H9 (cell line): ENCODE results near the gene BRD3OS. TPM values are rescaled to one million over a fixed set of nuclear protein-coding genes. Genes with fewer than 3 reads are reported as not detected.

ENCODE experiments used
- DNase-seq: peaks from one replicate; pipeline ENCODE4 v3.0.0-alpha.2; 2017
- H2AFZ ChIP-seq: one replicate; pipeline ENCODE4 v1.6.1; 2013; ENCODE audit warnings: mild to moderate bottlenecking, low read length, control low read depth, moderate library complexity
- H2AK5ac ChIP-seq: 2 replicates; pipeline ENCODE4 v1.6.1; 2013; ENCODE audit warnings: low read length, control low read depth, mixed read lengths; ENCODE audit not compliant: insufficient read length
- H2BK120ac ChIP-seq: one replicate; pipeline ENCODE4 v1.6.1; 2013; ENCODE audit warnings: low read depth, mild to moderate bottlenecking, low read length, control low read depth, inconsistent platforms; ENCODE audit not compliant: poor library complexity, severe bottlenecking
- H2BK12ac ChIP-seq: 2 replicates; pipeline ENCODE4 v1.6.1; 2013; ENCODE audit warnings: low read length, control low read depth, mixed read lengths, low read depth; ENCODE audit not compliant: insufficient read length
- H2BK15ac ChIP-seq: 2 replicates; pipeline ENCODE4 v1.6.1; 2013; ENCODE audit warnings: low read depth, low read length, control low read depth
- H2BK20ac ChIP-seq: one replicate; pipeline ENCODE4 v1.6.1; 2013; ENCODE audit warnings: low read depth, mild to moderate bottlenecking, low read length, control low read depth, inconsistent platforms; ENCODE audit not compliant: poor library complexity, severe bottlenecking
- H2BK5ac ChIP-seq: 2 replicates; pipeline ENCODE4 v1.6.1; 2013; ENCODE audit warnings: low read length, control low read depth, mixed read lengths; ENCODE audit not compliant: insufficient read length
- H3K14ac ChIP-seq: 2 replicates; pipeline ENCODE4 v1.6.1; 2013; ENCODE audit warnings: low read length, control low read depth; ENCODE audit not compliant: insufficient read depth
- H3K18ac ChIP-seq: 2 replicates; pipeline ENCODE4 v1.6.1; 2013; ENCODE audit warnings: low read depth, mild to moderate bottlenecking, mixed read lengths, low read length, control low read depth; ENCODE audit not compliant: insufficient read length
- H3K23ac ChIP-seq: 2 replicates; pipeline ENCODE4 v1.6.1; 2013; ENCODE audit warnings: low read length, control low read depth, mixed read lengths, low read depth; ENCODE audit not compliant: insufficient read length
- H3K23me2 ChIP-seq: 2 replicates; pipeline ENCODE4 v1.6.1; 2013; ENCODE audit warnings: low read depth, mild to moderate bottlenecking, mixed read lengths, low read length, control low read depth; ENCODE audit not compliant: insufficient read length, poor library complexity, severe bottlenecking
- H3K27ac ChIP-seq: 2 replicates; pipeline ENCODE4 v1.5.1; 2013; ENCODE audit warnings: low read length, control low read depth, mixed read lengths, low read depth; ENCODE audit not compliant: insufficient read length
- H3K27me3 ChIP-seq: 2 replicates; pipeline ENCODE4 v1.6.1; 2013; ENCODE audit warnings: low read length, control low read depth, inconsistent platforms; ENCODE audit not compliant: insufficient read depth
- H3K4ac ChIP-seq: 2 replicates; pipeline ENCODE4 v1.6.1; 2013; ENCODE audit warnings: low read depth, mild to moderate bottlenecking, control low read depth, inconsistent platforms, low read length, moderate library complexity
- H3K4me1 ChIP-seq: 2 replicates; pipeline ENCODE4 v1.6.1; 2013; ENCODE audit warnings: low read length, control low read depth, inconsistent platforms; ENCODE audit not compliant: insufficient read depth
- H3K4me2 ChIP-seq: 2 replicates; pipeline ENCODE4 v1.6.1; 2013; ENCODE audit warnings: low read length, control low read depth, mixed read lengths; ENCODE audit not compliant: insufficient read length, insufficient read depth
- H3K56ac ChIP-seq: 2 replicates; pipeline ENCODE4 v1.6.1; 2013; ENCODE audit warnings: low read depth, mild to moderate bottlenecking, mixed read lengths, low read length, control low read depth; ENCODE audit not compliant: insufficient read length
- H3K79me1 ChIP-seq: 2 replicates; pipeline ENCODE4 v1.6.1; 2013; ENCODE audit warnings: low read depth, mild to moderate bottlenecking, moderate library complexity, low read length, control low read depth, inconsistent platforms; ENCODE audit not compliant: insufficient read depth, poor library complexity, severe bottlenecking
- H3K79me2 ChIP-seq: 2 replicates; pipeline ENCODE4 v1.6.1; 2013; ENCODE audit warnings: low read length, control low read depth, inconsistent platforms; ENCODE audit not compliant: insufficient read depth
- H3K9ac ChIP-seq: 2 replicates; pipeline ENCODE4 v1.6.1; 2013; ENCODE audit warnings: low read length, control low read depth, mixed read lengths; ENCODE audit not compliant: insufficient read length; ENCODE audit errors: extremely low read depth
- H3K9me3 ChIP-seq: one replicate; pipeline ENCODE4 v1.6.1; 2013; ENCODE audit warnings: low read depth, low read length, inconsistent platforms; ENCODE audit not compliant: control insufficient read depth
- H3T11ph ChIP-seq: one replicate; pipeline ENCODE4 v1.6.1; 2013; ENCODE audit warnings: mild to moderate bottlenecking, low read length, control low read depth, inconsistent platforms
- H4K20me1 ChIP-seq: one replicate; pipeline ENCODE4 v1.6.1; 2013; ENCODE audit not compliant: control insufficient read depth, insufficient read length, insufficient read depth
- H4K5ac ChIP-seq: 2 replicates; pipeline ENCODE4 v1.6.1; 2013; ENCODE audit warnings: low read depth, mild to moderate bottlenecking, mixed read lengths, low read length, control low read depth; ENCODE audit not compliant: insufficient read length
- H4K8ac ChIP-seq: replicated peaks from 2 replicates; pipeline ENCODE4 v1.6.1; 2013; ENCODE audit warnings: low read length, control low read depth, mixed read lengths, low read depth; ENCODE audit not compliant: insufficient read length
- H4K91ac ChIP-seq: 2 replicates; pipeline ENCODE4 v1.6.1; 2013; ENCODE audit warnings: low read depth, mild to moderate bottlenecking, moderate library complexity, mixed read lengths, low read length, control low read depth; ENCODE audit not compliant: insufficient read length
- H3K27ac Mint-ChIP-seq, 3 experiments: 2 replicates in 2 of 3; 3 replicates in 1 of 3; pipeline ENCODE4 v1.8.0; 2020 to 2021; ENCODE audit warnings: mixed read lengths in 3 of 3, mild to moderate bottlenecking in 1 of 3, moderate library complexity in 1 of 3
- H3K27me3 Mint-ChIP-seq: 2 replicates; pipeline ENCODE4 v1.8.0; 2021; ENCODE audit warnings: low read depth, mild to moderate bottlenecking, moderate library complexity, mixed read lengths
- H3K36me3 Mint-ChIP-seq, 3 experiments: 2 replicates in 2 of 3; 3 replicates in 1 of 3; pipeline ENCODE4 v1.8.0; 2020 to 2021; ENCODE audit warnings: low read depth in 3 of 3, mixed read lengths in 3 of 3; ENCODE audit not compliant: insufficient read depth in 1 of 3
- H3K4me1 Mint-ChIP-seq, 2 experiments: 2 replicates each; pipeline ENCODE4 v1.8.0; 2020; ENCODE audit warnings: mixed read lengths in 2 of 2
- H3K4me3 Mint-ChIP-seq, 2 experiments: 2 replicates in 1 of 2; 3 replicates in 1 of 2; pipeline ENCODE4 v1.8.0; 2020 to 2021; ENCODE audit warnings: mild to moderate bottlenecking in 2 of 2, mixed read lengths in 2 of 2, moderate library complexity in 1 of 2
- H3K9me3 Mint-ChIP-seq, 2 experiments: 2 replicates in 1 of 2; 3 replicates in 1 of 2; pipeline ENCODE4 v1.8.0; 2020; ENCODE audit warnings: mild to moderate bottlenecking in 2 of 2, mixed read lengths in 2 of 2, moderate library complexity in 1 of 2
- WGBS: extraction: QIAGEN DNeasy Blood & Tissue Kit; methylation state at CpG from one replicate; pipeline ENCODE4 v1.1.7; 2013; ENCODE audit warnings: missing lambda C conversion rate, low lambda C conversion rate, mixed read lengths; ENCODE audit not compliant: insufficient read length; ENCODE audit errors: extremely low coverage; 5-methylcytosine and 5-hydroxymethylcytosine counted together
- total RNA-seq: library from RNA; stranded (reverse); gene quantifications from 2 replicates; pipeline ENCODE4 v1.2.1, GENCODE V29; 2021
- TF ChIP-seq, protein P1 (sequence below): fragments of 200-600 bp; sonication (generic); conservative IDR thresholded peaks from 3 replicates; pipeline ENCODE4 v1.8.0; 2021; ENCODE audit warnings: antibody characterized with exemption, mild to moderate bottlenecking

The BRD3OS gene
- total RNA-seq, 1 experiment from 2014 or later: 16.4 TPM

DNA sequence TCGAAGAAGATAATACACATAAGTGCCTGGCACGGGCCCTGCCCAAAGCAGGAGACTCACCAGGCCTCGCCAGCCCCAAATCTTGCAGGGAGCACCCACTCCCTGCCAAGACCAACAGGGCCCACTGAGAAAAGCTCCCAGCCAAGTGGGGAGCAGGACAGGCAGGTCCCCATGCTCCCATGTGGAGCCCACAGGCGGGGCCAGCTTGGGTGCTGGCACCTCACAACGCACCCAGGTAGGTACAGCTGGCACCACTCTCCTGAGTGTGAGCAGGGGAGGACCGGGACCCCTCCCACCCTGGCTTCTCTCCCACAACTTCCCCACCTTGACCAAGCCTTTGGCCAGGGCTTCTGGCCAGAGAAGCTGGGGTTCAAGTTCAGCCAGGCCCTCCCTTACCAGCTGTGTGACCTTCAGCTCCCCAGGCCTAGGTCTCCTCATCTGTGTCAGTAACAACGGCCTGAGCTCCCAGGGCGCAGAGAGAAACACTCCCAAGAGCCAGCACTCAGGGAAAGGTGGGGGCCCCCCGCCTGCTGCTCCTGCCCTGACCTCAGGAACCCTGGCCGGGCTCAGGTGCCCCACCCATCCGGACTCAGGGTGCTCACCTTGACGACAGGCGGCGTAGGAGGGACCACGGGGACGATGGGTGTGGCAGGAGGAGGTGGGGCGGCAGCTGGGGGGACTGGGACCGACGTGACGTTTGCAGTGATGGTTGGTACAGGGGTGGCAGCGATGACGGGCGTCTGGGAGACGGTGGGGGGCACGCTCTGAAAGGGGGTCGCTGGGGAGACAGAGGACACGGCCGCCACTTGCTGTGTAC lies 24.7 kb downstream of the BRD3OS start:
- Mint-ChIP-seq H3K27me3 (no peaks in the 10 kb centered on the region), H3K9me3 (no peaks in the 10 kb centered on the region), H3K4me3 (no peak overlapping the region), H3K36me3 (peaks cover 18 to 68% (median 66%) of the 10 kb centered on the region in 3 experiments; a peak in 6 of 7 replicates), H3K4me1 (no peaks in the 10 kb centered on the region), H3K27ac (no peak overlapping the region)
- no peaks in the 10 kb centered on the region for H4K20me1 ChIP-seq
- H3K14ac ChIP-seq: no peak overlapping the region
- no peak overlapping the region for H2BK20ac ChIP-seq
- H2BK12ac ChIP-seq: no peak overlapping the region
- no peak overlapping the region for H3K23ac ChIP-seq
- no peak overlapping the region for H4K8ac ChIP-seq
- no peaks in the 10 kb centered on the region for H3K9me3 ChIP-seq
- H3K4me1 ChIP-seq: no peaks in the 10 kb centered on the region
- no peak overlapping the region for H2BK5ac ChIP-seq
- no peak overlapping the region for H3K9ac ChIP-seq
- no peak overlapping the region for H3K27ac ChIP-seq
- H3K27me3 ChIP-seq: no peaks in the 10 kb centered on the region
- H3K79me1 ChIP-seq: no peaks in the 10 kb centered on the region
- no peaks in the 10 kb centered on the region for H3K23me2 ChIP-seq
- no peaks in the 10 kb centered on the region; the same call in 1 of the 2 replicates for H3K79me2 ChIP-seq
- H3K4me2 ChIP-seq: no peak overlapping the region
- no peak overlapping the region for H3K4ac ChIP-seq
- no peak for DNase-seq
- H3T11ph ChIP-seq: no peak overlapping the region
- H2AK5ac ChIP-seq: no peak overlapping the region
- H2BK120ac ChIP-seq: no peak overlapping the region
- TF ChIP-seq, protein P1, sequence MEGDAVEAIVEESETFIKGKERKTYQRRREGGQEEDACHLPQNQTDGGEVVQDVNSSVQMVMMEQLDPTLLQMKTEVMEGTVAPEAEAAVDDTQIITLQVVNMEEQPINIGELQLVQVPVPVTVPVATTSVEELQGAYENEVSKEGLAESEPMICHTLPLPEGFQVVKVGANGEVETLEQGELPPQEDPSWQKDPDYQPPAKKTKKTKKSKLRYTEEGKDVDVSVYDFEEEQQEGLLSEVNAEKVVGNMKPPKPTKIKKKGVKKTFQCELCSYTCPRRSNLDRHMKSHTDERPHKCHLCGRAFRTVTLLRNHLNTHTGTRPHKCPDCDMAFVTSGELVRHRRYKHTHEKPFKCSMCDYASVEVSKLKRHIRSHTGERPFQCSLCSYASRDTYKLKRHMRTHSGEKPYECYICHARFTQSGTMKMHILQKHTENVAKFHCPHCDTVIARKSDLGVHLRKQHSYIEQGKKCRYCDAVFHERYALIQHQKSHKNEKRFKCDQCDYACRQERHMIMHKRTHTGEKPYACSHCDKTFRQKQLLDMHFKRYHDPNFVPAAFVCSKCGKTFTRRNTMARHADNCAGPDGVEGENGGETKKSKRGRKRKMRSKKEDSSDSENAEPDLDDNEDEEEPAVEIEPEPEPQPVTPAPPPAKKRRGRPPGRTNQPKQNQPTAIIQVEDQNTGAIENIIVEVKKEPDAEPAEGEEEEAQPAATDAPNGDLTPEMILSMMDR: no peak
- H2BK15ac ChIP-seq: no peak overlapping the region; the same call in 1 of the 2 replicates
- no peak overlapping the region for H3K18ac ChIP-seq
- no peak overlapping the region for H4K5ac ChIP-seq
- no peak overlapping the region for H3K56ac ChIP-seq
- no peak overlapping the region for H2AFZ ChIP-seq
- no peak overlapping the region for H4K91ac ChIP-seq
- no CpG with 5 or more reads among the region's 28 CpGs for WGBS
